DND-41 (cell line): ENCODE results near the gene AKAIN1.

Experiments used
- CTCF ChIP-seq: IDR thresholded peaks from 2 replicates; pipeline ENCODE4 v1.5.1; 2012; ENCODE audit warnings: borderline replicate concordance, low read length, moderate library complexity, mild to moderate bottlenecking; ENCODE audit not compliant: poor library complexity, severe bottlenecking; ENCODE audit errors: extremely low read depth
- EZH2 ChIP-seq: IDR thresholded peaks from 3 replicates; pipeline ENCODE4 v1.6.1; 2012; ENCODE audit warnings: borderline replicate concordance, low read depth, mild to moderate bottlenecking, moderate library complexity, low read length, inconsistent platforms; ENCODE audit not compliant: severe bottlenecking

GRCh38 chr18:5164903-5165302 lies 32.2 kb downstream of the AKAIN1 start:
- TF ChIP-seq CTCF = no peak
- TF ChIP-seq EZH2 = no peak
